GM13976 (cell line): ENCODE measurements around the gene DDN.

Experiments used
- DNase-seq: peaks from one replicate; pipeline ENCODE4 v3.0.0; 2012; ENCODE audit warnings: low spot score
- in situ Hi-C: fragments of 300-500 bp; cut with MboI; formaldehyde crosslinking; loops from one replicate; pipeline ENCODE4 v1.12.0; 2022; ENCODE audit warnings: low sequenced_read_pairs, mixed read lengths, inconsistent platforms; ENCODE audit not compliant: unreplicated experiment
- TF ChIP-seq, protein P1 (sequence below): IDR thresholded peaks from 2 replicates; pipeline ENCODE4 v1.5.1; 2012; ENCODE audit warnings: borderline replicate concordance, mild to moderate bottlenecking; ENCODE audit not compliant: insufficient read depth; ENCODE audit errors: extremely low read depth, missing control alignments, control extremely low read depth

DDN gene

DNA sequence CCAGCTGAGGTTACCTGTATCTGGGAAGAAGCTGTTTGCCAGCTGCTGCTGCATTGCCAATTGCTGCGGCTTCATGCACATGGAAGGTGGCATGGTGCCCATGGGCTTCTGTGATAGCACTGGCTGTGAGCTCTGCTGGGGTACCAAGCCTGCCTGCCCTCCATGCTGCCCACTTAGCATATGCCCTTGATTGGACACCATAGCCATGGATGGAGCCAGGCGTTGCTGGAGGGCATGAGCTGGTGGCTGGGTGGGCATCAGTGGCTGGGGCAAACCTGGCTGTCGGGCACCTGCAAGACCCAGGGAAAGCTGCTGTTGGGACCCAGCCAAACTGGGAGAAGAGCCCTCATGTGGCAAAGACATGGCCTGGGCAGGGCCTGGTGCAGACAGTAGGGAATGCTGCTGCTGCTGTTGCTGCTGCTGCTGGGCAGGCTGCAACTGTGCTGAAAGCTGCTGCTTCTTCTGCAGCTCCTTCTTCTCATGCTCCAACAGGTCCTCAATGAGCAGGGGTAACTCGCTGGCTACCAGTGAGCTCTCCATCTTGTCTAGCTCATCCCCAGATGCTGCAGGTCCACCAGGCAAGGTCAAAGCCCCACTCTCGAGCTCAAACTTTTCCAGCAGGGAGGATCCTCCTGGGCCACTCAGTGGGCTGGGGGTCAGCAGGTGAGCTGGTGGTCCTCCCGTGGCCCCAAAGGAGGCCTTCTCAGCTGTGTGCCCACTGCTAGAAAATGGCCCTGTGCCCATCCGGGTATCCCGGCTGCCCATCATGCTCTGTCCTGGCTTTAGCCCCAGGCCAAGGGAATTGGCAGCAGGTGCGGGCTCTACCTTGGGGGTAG is 38.2 kb upstream of the DDN start:
- TF ChIP-seq, protein P1, sequence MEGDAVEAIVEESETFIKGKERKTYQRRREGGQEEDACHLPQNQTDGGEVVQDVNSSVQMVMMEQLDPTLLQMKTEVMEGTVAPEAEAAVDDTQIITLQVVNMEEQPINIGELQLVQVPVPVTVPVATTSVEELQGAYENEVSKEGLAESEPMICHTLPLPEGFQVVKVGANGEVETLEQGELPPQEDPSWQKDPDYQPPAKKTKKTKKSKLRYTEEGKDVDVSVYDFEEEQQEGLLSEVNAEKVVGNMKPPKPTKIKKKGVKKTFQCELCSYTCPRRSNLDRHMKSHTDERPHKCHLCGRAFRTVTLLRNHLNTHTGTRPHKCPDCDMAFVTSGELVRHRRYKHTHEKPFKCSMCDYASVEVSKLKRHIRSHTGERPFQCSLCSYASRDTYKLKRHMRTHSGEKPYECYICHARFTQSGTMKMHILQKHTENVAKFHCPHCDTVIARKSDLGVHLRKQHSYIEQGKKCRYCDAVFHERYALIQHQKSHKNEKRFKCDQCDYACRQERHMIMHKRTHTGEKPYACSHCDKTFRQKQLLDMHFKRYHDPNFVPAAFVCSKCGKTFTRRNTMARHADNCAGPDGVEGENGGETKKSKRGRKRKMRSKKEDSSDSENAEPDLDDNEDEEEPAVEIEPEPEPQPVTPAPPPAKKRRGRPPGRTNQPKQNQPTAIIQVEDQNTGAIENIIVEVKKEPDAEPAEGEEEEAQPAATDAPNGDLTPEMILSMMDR = no peak
- no peak for DNase-seq
- in situ Hi-C loops = no loop called here

DNA sequence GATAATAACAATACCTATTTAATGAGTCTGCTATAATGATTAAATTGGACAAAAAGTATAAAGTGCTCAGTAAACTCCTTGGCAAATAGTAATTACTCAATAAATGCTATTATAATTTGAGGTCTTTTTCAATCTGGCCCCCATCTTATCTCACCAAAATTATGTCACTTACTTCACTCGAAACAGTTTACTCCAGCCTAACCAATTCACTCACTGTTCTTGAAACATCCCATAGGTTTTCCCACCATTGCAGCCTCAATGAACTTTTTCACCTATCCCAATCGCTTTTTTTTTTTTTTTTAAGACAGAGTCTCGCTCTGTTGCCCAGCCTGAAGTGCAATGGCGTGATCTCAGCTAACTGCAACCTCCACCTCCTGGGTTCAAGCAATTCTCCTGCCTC is 36.9 kb upstream of the DDN start:
- in situ Hi-C loops = no loop called here
- TF ChIP-seq, protein P1 = no peak
- DNase-seq = no peak

DNA sequence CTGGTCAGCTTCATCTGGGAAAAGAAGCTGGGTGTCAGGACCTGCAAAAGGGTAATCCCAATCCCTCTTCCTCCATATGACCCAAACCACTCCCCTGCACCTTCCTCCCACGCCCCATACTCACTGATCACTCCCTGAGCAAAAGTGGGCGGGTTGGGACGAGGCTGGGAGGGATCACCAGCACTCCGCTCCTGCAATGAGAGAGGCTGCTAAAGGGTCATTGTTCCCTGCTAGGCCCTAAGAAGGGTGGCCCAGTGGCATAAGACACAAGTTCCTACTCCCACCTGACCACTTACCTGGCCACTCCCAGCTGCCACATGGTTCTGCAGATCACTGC is 35.1 kb upstream of the DDN start:
- TF ChIP-seq, protein P1 = no peak
- in situ Hi-C loops = no loop called here
- no peak for DNase-seq

DNA sequence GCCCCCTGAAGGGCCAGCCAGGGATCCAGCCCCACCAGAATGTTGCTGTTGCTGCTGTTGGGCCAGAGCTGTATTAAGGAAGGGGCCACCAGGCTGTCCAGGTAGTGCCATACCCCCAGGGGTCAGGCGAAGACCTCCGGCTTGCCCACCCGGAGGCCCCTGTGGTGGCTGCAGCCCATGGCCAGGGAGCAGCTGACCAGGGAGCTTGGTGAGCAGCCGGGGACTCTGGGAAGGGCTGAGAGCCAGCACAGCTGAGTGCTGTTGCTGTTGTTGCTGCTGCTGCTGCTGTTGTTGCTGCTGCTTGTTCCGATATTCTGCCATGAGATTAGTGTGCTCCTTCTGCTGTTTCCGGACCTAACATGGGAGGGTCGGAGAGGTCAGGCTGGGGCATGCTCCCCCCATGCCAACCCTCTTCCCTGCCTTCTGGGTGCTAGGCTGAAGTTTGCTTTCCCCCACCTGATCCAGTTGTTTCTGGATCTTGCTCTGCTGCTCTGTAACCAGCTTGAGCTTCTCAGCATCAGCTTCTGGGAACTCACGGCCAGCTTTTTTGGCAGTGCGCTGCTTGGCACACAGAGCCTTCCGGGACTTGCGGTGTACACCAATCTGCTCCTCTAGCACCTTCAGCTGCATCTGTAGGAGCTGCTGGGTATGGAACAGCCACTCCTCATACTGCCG is 34.6 kb upstream of the DDN start:
- DNase-seq = no peak
- in situ Hi-C loops = no loop called here
- TF ChIP-seq, protein P1 = no peak

DNA sequence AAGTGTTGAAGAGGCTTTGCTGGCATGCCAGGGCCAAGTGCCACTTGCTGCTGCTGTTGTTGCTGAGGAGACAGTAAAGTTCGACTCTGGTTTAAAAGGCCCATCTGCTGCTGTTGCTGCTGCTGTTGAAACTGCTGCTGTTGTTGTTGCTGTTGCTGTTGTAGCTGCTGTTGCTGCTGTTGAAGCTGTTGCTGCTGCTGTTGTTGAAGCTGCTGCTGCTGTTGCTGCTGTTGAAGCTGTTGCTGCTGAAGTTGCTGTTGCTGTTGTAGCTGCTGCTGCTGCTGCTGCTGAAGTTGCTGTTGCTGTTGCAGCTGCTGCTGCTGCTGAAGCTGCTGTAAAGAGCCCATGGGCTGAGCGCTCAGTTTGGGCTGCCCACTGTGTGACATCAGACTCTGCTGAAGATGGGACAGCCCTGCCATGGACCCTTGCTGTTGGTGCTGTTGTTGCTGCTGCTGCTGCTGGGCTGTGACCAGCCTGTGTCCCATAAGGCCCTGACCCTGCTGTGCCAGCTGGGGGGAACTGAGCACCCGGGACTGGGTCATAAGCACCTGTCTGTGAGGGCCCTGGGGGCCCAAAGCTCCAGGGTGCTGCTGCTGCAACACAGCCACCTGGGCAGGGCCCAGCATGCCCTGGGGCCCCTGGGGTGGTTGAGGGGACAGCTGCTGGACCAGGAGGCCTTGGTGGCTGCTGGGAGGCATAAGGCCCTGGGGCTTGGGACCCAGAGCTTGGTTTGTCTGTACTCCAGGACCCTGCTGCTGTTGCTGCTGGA is 33.7 kb upstream of the DDN start:
- in situ Hi-C loops = no loop called here
- TF ChIP-seq, protein P1 = no peak
- no peak for DNase-seq

DNA sequence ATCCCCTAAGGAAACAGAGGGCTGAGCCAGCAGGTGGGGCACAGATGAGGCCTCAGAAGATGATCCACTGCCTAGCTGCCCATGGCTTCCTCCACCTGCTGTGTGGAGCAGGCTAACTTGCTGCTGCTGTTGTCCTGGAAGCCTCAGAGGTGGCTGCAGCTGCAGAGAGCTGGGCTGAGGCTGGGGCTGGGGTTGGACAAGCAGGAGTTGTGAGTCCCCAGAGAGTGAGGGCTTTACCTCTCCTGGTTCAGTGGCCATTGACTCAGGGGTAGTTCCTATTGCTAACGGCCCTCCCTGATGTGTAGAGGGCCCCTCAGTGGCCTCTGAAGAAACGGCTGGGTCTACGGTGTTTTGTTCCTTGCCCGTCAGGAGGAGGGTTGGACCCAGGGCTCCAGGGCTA is 33.1 kb upstream of the DDN start:
- TF ChIP-seq, protein P1 = no peak
- in situ Hi-C loops = no loop called here
- DNase-seq = no peak
